HL-60/S4 treated with retinoic acid at 250 ng/mL for 4 days and 3 days (cell line): Measurements from ENCODE around the gene MCHR2.

Source experiments
- in situ Hi-C: fragments of 300-500 bp; cut with MboI; formaldehyde crosslinking; loops from 2 replicates; pipeline ENCODE4 v1.7.0; 2022; ENCODE audit warnings: low sequenced_read_pairs

MCHR2 gene

DNA sequence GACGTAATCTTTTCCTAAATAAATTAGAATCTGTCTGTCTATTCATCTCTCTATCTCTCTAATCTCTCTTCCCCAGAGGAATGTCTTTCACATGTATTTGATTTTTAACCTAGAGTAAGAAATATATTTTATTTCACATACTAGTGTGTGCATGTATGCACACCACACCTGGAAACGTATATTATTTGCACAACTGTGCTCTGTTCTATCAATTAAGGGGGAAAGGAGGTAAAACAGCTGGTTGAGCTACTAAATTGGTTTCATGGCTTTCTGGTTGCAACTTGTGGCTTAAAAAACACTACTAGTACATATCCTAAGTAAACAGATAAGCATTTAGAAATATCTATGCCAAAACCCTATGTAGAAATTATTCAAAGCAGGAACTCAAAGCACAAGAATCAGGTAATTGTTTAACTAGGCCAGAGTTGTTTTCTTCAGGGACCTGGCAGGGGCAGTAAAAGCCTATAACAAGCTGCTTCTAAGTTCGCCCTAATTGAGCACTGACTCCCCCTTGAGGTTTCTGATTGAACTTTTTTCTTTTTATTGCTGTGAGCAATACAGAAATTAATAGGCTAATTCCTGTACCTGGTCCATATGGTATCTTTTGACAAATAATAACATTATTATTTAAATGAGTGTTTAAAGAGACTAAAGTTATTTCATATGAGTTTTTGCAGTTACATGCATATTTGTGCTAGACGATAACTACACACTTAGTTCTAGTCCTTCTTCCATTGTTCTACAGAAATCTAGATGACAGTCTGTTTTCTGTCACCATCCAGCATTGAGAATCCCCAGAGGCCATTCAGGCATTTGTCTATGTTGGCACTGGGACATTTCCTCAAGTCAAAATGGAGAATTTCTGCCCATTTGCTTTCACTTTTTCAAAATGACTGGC is 88.6 kb downstream of the MCHR2 start:
- in situ Hi-C loops, result no loop called here

- in situ Hi-C loops, result no loop called here
Measured at GRCh38 chr6:99901596-99902384, 92.2 kb downstream of the MCHR2 start.

GRCh38 chr6:99894815-99895214 is 99.2 kb downstream of the MCHR2 start:
- in situ Hi-C loops, result no loop called here

- in situ Hi-C loops, result no loop called here
Measured at GRCh38 chr6:99887066-99887465, 107.0 kb downstream of the MCHR2 start.

DNA sequence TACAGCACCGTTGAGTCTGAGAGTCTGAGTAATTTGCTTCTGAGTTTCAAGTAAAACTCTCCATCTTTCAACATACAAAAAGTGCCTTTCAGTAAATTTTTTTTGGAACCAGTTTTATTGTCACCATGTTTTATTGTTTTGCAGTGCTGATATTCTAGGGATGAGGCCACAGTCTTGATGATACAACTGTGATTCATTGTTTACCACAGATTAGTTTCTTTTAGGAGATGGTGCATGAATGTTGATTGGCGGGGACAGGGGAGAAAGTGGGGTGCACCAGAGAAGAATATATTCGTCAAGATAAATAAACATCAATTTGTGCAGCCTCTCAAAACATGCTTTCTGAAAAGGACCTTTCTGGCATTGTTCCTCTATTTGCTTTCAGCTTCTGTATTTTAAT is 109.0 kb downstream of the MCHR2 start:
- in situ Hi-C loops, result no loop called here

- in situ Hi-C loops, result no loop called here
Measured at GRCh38 chr6:99882128-99882702, 111.8 kb downstream of the MCHR2 start.

DNA sequence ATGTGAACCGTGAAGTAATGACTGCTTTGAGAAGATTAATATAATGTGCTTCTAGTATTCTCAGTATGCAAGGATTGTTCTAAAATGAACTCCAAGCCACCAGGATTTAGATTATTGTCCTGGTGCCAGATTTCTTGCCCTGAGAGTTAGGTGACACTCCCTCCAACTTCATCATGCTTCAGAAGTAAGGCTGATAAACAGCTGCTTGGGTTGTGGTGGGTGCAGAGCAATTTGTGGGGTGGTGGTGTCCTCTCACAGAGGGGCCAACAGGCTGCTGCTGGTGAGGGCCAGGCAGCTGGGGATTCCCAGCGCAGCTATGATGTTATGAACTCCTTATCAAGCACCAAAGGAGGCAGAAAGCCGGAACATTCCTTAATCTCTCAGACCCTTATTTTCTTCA is 114.6 kb downstream of the MCHR2 start:
- in situ Hi-C loops, result no loop called here

- in situ Hi-C loops, result no loop called here
Measured at GRCh38 chr6:99875068-99875467, 119.0 kb downstream of the MCHR2 start.

- in situ Hi-C loops, result no loop called here
Measured at GRCh38 chr6:99873084-99873483, 120.9 kb downstream of the MCHR2 start.

GRCh38 chr6:99871641-99872040 is 122.4 kb downstream of the MCHR2 start:
- in situ Hi-C loops, result no loop called here
